ENCODE results near the gene STX19.
A peak's percentile ranks its signal among the peaks of the same experiment; 100 is the strongest.
"Not testable (repeated sequence)": the region's sequence is repeated elsewhere in the genome, so short reads cannot be mapped to it uniquely, and the experiment has no call there.

The STX19 gene

GRCh38 chr3:94050546-94050945, 22.1 kb upstream of the STX19 start:
- H3K4me3 ChIP-seq (replicated peaks; ENCODE audit: low read depth, low read length), result no peak overlapping the region
- TF ChIP-seq CTCF (IDR thresholded peaks at IDR 0.05; ENCODE audit: low read length, missing control alignments), result no peak
- no peak for DNase-seq (ENCODE audit: low read depth)

GRCh38 chr3:94049267-94049666, 20.9 kb upstream of the STX19 start:
- H3K4me3 ChIP-seq (replicated peaks; ENCODE audit: low read depth, low read length), result no peak overlapping the region
- TF ChIP-seq CTCF (IDR thresholded peaks at IDR 0.05; ENCODE audit: low read length, missing control alignments), result no peak
- DNase-seq (ENCODE audit: low read depth), result no peak

- no peak overlapping the region for H3K4me3 ChIP-seq (replicated peaks; ENCODE audit: low read depth, low read length)
- no peak for DNase-seq (ENCODE audit: low read depth)
- TF ChIP-seq CTCF (IDR thresholded peaks at IDR 0.05; ENCODE audit: low read length, missing control alignments), result no peak
Measured at GRCh38 chr3:94046533-94046932, 18.1 kb upstream of the STX19 start.

DNA sequence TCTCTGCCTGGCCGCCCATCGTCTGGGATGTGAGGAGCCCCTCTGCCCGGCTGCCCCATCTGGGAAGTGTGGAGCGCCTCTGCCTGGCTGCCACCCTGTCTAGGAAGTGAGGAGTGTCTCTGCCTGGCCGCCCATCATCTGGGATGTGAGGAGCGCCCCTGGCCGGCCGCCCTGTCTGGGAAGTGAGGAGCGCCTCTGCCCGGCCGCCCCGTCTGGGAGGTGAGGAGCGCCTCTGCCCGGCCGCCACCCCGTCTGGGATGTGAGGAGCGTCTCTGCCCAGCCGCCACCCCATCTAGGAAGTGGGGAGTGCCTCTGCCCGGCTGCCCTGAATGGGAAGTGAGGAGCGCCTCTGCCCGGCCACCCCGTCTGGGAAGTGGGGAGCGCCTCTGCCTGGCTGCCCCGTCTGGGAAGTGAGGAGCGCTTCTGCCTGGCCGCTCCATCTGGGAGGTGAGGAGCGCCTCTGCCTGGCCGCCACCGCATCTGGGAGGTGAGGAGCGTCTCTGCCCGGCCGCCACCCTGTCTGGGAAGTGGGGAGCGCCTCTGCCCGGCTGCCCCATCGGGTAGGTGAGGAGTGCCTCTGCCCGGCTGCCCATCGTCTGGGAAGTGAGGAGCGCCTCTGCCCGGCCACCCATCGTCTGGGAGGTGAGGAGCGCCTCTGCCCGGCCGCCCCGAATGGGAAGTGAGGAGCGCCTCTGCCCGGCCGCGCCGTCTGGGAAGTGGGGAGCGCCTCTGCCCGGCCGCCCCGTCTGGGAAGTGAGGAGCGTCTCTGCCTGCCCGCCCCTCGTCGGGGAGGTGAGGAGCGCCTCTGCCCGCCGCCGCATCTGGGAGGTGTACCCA, 15.9 kb upstream of the STX19 start:
- H3K4me3 ChIP-seq (replicated peaks; ENCODE audit: low read depth, low read length); DNase-seq (ENCODE audit: low read depth): not testable (repeated sequence)

- TF ChIP-seq CTCF (IDR thresholded peaks at IDR 0.05; ENCODE audit: low read length, missing control alignments), result no peak
- H3K4me3 ChIP-seq (replicated peaks; ENCODE audit: low read depth, low read length), result no peak overlapping the region
- no peak for DNase-seq (ENCODE audit: low read depth)
Measured at GRCh38 chr3:94043285-94043684, 14.9 kb upstream of the STX19 start.

- peak; percentile 62 for TF ChIP-seq CTCF (IDR thresholded peaks at IDR 0.05; ENCODE audit: low read length, missing control alignments)
- H3K4me3 ChIP-seq (replicated peaks; ENCODE audit: low read depth, low read length), result no peak overlapping the region
- peak; percentile 60 for DNase-seq (ENCODE audit: low read depth)
Measured at GRCh38 chr3:94036909-94037507, 8.6 kb upstream of the STX19 start.

- no peak for DNase-seq (ENCODE audit: low read depth)
- no peak for TF ChIP-seq CTCF (IDR thresholded peaks at IDR 0.05; ENCODE audit: low read length, missing control alignments)
- H3K4me3 ChIP-seq (replicated peaks; ENCODE audit: low read depth, low read length), result no peak overlapping the region
Measured at GRCh38 chr3:94026623-94027022, 1.8 kb downstream of the STX19 start.
